Prostate gland (tissue), 2 donors: Measurements from ENCODE around the gene PCDH9.

ENCODE experiments used
- CTCF ChIP-seq, 4 experiments: fragments of 200-600 bp in 2 of 4; fragments of 450-650 bp in 2 of 4; sonication (generic) in 2 of 4; IDR thresholded peaks; 1 replicate in 3 of 4; 2 replicates in 1 of 4; pipeline ENCODE4 v1.5.1; 2016 to 2019; ENCODE audit warnings: antibody characterized with exemption in 4 of 4, mild to moderate bottlenecking in 2 of 4, moderate library complexity in 2 of 4
- POLR2AphosphoS5 ChIP-seq: sonication (generic); formaldehyde crosslinking; IDR thresholded peaks from one replicate; pipeline ENCODE4 v1.6.1; 2017; ENCODE audit warnings: antibody characterized with exemption

- TF ChIP-seq CTCF (IDR thresholded peaks at IDR 0.05) (no peak), POLR2AphosphoS5 (no peak)
These were observed 2.1 kb downstream of the PCDH9 start for GRCh38 chr13:67228031-67228430.
